Measurements from ENCODE around the gene SLC7A5.
"Not testable (repeated sequence)": the region's sequence is repeated elsewhere in the genome, so short reads cannot be mapped to it uniquely, and the experiment has no call there.

SLC7A5 gene

GRCh38 chr16:87828071-87828906 is 41.0 kb downstream of the SLC7A5 start:
- Mint-ChIP-seq H3K4me3 (no peak overlapping the region), H3K36me3 (peaks cover 98% of the 10 kb centered on the region), H3K27ac (peak overlapping the region; percentile 93), H3K4me1 (peaks cover 11% of the 10 kb centered on the region), H3K9me3 (no peaks in the 10 kb centered on the region)
- ATAC-seq (no peak), DNase-seq (ENCODE audit: low spot score in 2 of 2) (no peak)

GRCh38 chr16:87827588-87827915 is 41.8 kb downstream of the SLC7A5 start:
- peak overlapping the region; percentile 93 for H3K27ac Mint-ChIP-seq

GRCh38 chr16:87826798-87827587 is 42.3 kb downstream of the SLC7A5 start:
- DNase-seq (ENCODE audit: low spot score in 2 of 2) (no peak), ATAC-seq (peak; percentile 3)
- H3K4me1 Mint-ChIP-seq: peaks cover 11% of the 10 kb centered on the region
- no peak overlapping the region for H3K4me3 Mint-ChIP-seq
- peak overlapping the region; percentile 93 for H3K27ac Mint-ChIP-seq
- H3K9me3 Mint-ChIP-seq: no peaks in the 10 kb centered on the region
- peaks cover 98% of the 10 kb centered on the region for H3K36me3 Mint-ChIP-seq

More at GRCh38 chr16:87827588-87827915, 41.8 kb downstream of the SLC7A5 start:
- peaks cover 98% of the 10 kb centered on the region for H3K36me3 Mint-ChIP-seq
- not testable (repeated sequence) for ATAC-seq; DNase-seq (ENCODE audit: low spot score in 2 of 2); H3K4me3 Mint-ChIP-seq; H3K9me3 Mint-ChIP-seq
- peaks cover 11% of the 10 kb centered on the region for H3K4me1 Mint-ChIP-seq

- H3K36me3 Mint-ChIP-seq: peaks cover 92% of the 10 kb centered on the region
- DNase-seq (ENCODE audit: low spot score in 2 of 2); H3K9me3 Mint-ChIP-seq; ATAC-seq; H3K4me3 Mint-ChIP-seq: not testable (repeated sequence)
- peaks cover 11% of the 10 kb centered on the region for H3K4me1 Mint-ChIP-seq
- peak overlapping the region; percentile 93 for H3K27ac Mint-ChIP-seq
Observed at GRCh38 chr16:87826407-87826797, 42.9 kb downstream of the SLC7A5 start.

DNA sequence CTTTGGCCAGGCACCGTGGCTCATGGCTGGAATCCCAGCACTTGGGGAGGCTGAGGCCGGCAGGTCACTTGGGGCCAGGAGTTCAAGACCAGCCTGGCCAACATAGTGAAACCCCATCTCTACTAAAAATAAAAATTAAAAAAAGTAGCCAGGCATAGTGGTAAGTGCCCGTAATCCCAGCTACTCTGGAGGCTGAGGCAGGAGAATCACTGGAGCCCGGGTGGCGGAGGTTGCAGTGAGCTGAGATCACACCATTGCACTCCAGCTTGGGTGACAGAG is 43.5 kb downstream of the SLC7A5 start:
- Mint-ChIP-seq H3K27ac (peak overlapping the region; percentile 93), H3K36me3 (peaks cover 88% of the 10 kb centered on the region)
- not testable (repeated sequence) for H3K9me3 Mint-ChIP-seq; H3K4me1 Mint-ChIP-seq; DNase-seq (ENCODE audit: low spot score in 2 of 2); ATAC-seq; H3K4me3 Mint-ChIP-seq

- H3K27ac Mint-ChIP-seq: peak overlapping the region; percentile 93
- H3K36me3 Mint-ChIP-seq: peaks cover 85% of the 10 kb centered on the region
- peaks cover 5% of the 10 kb centered on the region for H3K4me1 Mint-ChIP-seq
- H3K4me3 Mint-ChIP-seq: no peak overlapping the region
- ATAC-seq: no peak
- DNase-seq (ENCODE audit: low spot score in 2 of 2): no peak
- no peaks in the 10 kb centered on the region for H3K9me3 Mint-ChIP-seq
Observed at GRCh38 chr16:87824991-87825841, 44.1 kb downstream of the SLC7A5 start.

GRCh38 chr16:87824016-87824990 is 45.0 kb downstream of the SLC7A5 start:
- Mint-ChIP-seq H3K4me3 (no peak overlapping the region), H3K9me3 (no peaks in the 10 kb centered on the region), H3K36me3 (peaks cover 76% of the 10 kb centered on the region), H3K4me1 (peaks cover 5% of the 10 kb centered on the region), H3K27ac (peak overlapping the region; percentile 93)
- DNase-seq (ENCODE audit: low spot score in 2 of 2) (no peak), ATAC-seq (peak; percentile 2)

DNA sequence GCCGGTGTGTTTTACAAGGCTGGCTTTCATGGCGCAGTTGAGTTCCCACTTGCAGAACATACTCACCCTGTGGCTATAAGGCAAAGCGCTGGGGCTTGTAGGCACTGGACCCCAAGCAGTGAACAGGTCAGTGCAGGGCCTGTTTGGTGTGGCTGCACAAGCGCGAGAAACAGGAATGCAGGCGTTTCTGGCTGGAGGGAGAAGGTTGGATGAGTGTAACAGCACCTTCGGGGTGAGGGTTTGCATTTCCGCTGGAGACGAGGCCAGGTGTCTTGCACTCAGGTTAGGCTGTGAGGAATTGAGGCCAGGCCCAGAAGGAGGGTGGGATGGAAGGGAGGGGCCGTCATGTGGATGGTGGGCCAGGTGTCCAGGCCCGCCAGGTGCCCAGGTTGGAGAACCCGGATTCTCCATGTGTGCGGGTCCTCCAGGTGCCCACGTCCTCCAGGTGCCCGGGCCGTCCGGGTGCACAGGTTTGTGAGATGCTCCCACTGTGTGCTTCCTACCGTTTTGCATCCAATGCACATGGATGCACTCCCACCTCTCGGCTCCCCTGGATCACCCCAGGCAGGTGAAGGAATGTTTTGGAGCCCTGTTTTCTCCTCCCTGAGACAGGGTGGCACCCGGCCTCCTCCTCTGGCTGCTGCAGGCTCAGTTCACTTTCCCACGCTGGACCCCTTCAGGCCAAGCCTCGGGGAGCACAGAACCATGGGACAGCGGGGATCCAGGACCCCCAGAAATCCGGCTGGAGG is 46.0 kb downstream of the SLC7A5 start:
- ATAC-seq: no peak
- Mint-ChIP-seq H3K36me3 (peaks cover 67% of the 10 kb centered on the region), H3K4me1 (peaks cover 5% of the 10 kb centered on the region), H3K4me3 (no peak overlapping the region), H3K27ac (peak overlapping the region; percentile 93), H3K9me3 (no peaks in the 10 kb centered on the region)
- DNase-seq (ENCODE audit: low spot score in 2 of 2): no peak

DNA sequence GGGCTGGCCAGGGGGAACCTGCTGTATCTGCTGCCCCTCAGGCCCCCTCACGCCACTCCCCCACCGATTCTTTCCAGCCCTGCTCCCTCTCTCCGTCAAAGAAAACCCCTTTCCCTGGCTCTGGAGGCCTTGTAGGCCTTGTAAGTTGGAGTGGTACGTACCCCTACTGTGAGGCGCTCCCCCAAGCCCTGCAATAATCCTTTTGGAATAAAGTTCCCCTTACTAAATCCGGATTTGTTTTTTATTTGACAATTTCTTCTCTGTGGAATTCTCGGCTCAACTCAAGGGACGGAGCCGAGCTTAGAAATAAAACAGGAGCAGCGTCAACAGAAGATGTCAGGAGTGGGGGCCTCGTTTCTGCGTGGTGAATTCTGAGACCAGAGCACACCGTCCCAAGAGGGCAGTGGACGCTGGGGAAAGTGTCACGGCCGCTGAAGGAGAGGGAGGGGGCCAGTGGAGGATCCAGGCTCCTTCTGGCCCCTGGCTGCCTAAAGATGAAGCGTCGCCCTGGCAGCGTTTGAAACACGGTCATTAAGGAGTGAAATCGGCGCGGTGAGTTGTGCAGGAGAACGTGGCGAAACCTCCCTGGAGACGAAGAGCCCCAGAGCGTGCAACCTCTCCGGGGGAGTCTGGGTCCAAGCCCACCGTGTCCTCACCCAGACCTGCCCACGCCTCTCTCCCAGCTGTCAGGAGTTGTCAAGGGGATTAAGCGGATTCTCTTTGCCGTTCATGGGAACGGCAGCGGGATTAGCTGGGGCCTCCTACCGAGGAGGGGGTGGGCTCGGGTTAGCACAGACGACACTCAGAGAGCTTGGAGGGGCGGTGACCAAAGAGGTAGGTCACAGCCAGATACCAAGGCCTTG is 47.0 kb downstream of the SLC7A5 start:
- Mint-ChIP-seq H3K27ac (peak overlapping the region; percentile 75), H3K4me3 (no peak overlapping the region), H3K9me3 (peaks cover 5% of the 10 kb centered on the region), H3K4me1 (peaks cover 5% of the 10 kb centered on the region), H3K36me3 (peaks cover 57% of the 10 kb centered on the region)
- no peak for DNase-seq (ENCODE audit: low spot score in 2 of 2)
- no peak for ATAC-seq

GRCh38 chr16:87821376-87822107 is 47.8 kb downstream of the SLC7A5 start:
- Mint-ChIP-seq H3K36me3 (peaks cover 49% of the 10 kb centered on the region), H3K4me3 (no peak overlapping the region), H3K4me1 (no peaks in the 10 kb centered on the region), H3K9me3 (peaks cover 5% of the 10 kb centered on the region), H3K27ac (peak overlapping the region; percentile 75)
- no peak for ATAC-seq
- no peak for DNase-seq (ENCODE audit: low spot score in 2 of 2)

GRCh38 chr16:87819983-87820382 is 49.3 kb downstream of the SLC7A5 start:
- H3K27ac Mint-ChIP-seq: no peak overlapping the region
- no peak for ATAC-seq
- no peaks in the 10 kb centered on the region for H3K4me1 Mint-ChIP-seq
- peaks cover 34% of the 10 kb centered on the region for H3K36me3 Mint-ChIP-seq
- H3K4me3 Mint-ChIP-seq: no peak overlapping the region
- DNase-seq (ENCODE audit: low spot score in 2 of 2): no peak
- peaks cover 5% of the 10 kb centered on the region for H3K9me3 Mint-ChIP-seq

DNA sequence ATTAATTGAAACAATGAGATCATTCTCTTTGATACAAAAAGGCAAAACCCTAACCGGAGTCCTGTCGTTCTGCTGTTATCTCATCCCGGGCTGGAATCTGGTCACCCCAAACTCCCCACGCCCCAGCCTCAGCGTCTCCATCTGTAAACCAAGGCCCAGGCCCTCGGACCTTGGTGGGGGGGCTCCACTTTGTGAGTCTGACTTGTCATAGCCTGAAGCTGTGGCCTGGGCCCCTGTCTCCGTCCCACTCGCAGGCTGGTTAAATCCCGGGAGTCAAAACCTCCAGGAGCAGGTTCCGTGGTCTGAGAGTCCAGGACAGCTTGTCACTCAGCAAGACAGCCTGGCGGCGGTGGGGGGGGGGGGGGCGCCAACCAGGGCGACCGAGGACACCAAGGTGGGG is 50.0 kb downstream of the SLC7A5 start:
- no peak for DNase-seq (ENCODE audit: low spot score in 2 of 2)
- ATAC-seq: no peak
- Mint-ChIP-seq H3K36me3 (peaks cover 28% of the 10 kb centered on the region), H3K4me1 (no peaks in the 10 kb centered on the region), H3K9me3 (peaks cover 5% of the 10 kb centered on the region), H3K27ac (no peak overlapping the region), H3K4me3 (no peak overlapping the region)
